Measurements from ENCODE around the gene KDM1A. TPM values are rescaled to one million over a fixed set of nuclear protein-coding genes. Genes with fewer than 3 reads are reported as not detected.

Gene KDM1A
- total and polyA plus RNA-seq, 4 donors: 7.4 to 46.7 (median 21.5) TPM

GRCh38 chr1:23097316-23097715 lies 78.0 kb downstream of the KDM1A start:
- H3K27me3 ChIP-seq (ENCODE audit: control insufficient read depth in 4 of 4, insufficient read depth in 4 of 4, low read length in 3 of 4): no peaks in the 10 kb centered on the region
- 93% methylated on average over 6 of the region's 6 CpGs for WGBS
- TF ChIP-seq GABPA (IDR thresholded peaks at IDR 0.05 in 1 of 2, conservative IDR thresholded peaks at IDR 0.05 in 1 of 2): no peak
- TF ChIP-seq ZBTB33 (IDR thresholded peaks at IDR 0.05): no peak
- TF ChIP-seq HNF4A (conservative IDR thresholded peaks at IDR 0.05): no peak
- no peak for TF ChIP-seq NR2F2 (IDR thresholded peaks at IDR 0.05)
- TF ChIP-seq RAD21 (IDR thresholded peaks at IDR 0.05): no peak
- TF ChIP-seq RXRA (IDR thresholded peaks at IDR 0.05): no peak
- TF ChIP-seq JUND (IDR thresholded peaks at IDR 0.05): no peak
- TF ChIP-seq TAF1 (conservative IDR thresholded peaks at IDR 0.05): no peak
- TF ChIP-seq FOXA1 (IDR thresholded peaks at IDR 0.05): no peak
- TF ChIP-seq ATF3 (IDR thresholded peaks at IDR 0.05): no peak
- TF ChIP-seq HNF4G (IDR thresholded peaks at IDR 0.05): no peak
- no peak for TF ChIP-seq FOXA2 (IDR thresholded peaks at IDR 0.05)
- TF ChIP-seq MAX (IDR thresholded peaks at IDR 0.05): no peak
- no peak for TF ChIP-seq YY1 (IDR thresholded peaks at IDR 0.05)
- no peak for TF ChIP-seq SP1 (IDR thresholded peaks at IDR 0.05)
- no peak for TF ChIP-seq REST (IDR thresholded peaks at IDR 0.05)
- TF ChIP-seq CTCF (IDR thresholded peaks at IDR 0.05; ENCODE audit: low read depth, low read length, missing input control): no peak
- H3K36me3 ChIP-seq (ENCODE audit: control insufficient read depth in 4 of 4, insufficient read depth in 3 of 4, low read depth in 1 of 4, low read length in 3 of 4): peaks cover 2 to 13% (median 8%) of the 10 kb centered on the region in 4 donors
- H3K9ac ChIP-seq (ENCODE audit: low read depth in 1 of 2, low read length in 2 of 2): no peak overlapping the region
- DNase-seq (ENCODE audit: low spot score): no peak
- peaks cover 0 to 5% (median 2%) of the 10 kb centered on the region in 4 donors for H3K4me1 ChIP-seq (ENCODE audit: control insufficient read depth in 4 of 4, insufficient read depth in 4 of 4, low read length in 3 of 4)
- H3K9me3 ChIP-seq (ENCODE audit: control insufficient read depth in 4 of 4, low read length in 3 of 4): no peaks in the 10 kb centered on the region
- no peak overlapping the region for H3K4me3 ChIP-seq (ENCODE audit: low read depth in 1 of 3, low read length in 3 of 3)
- no peak overlapping the region for H3K27ac ChIP-seq (ENCODE audit: low read depth in 1 of 2, low read length in 2 of 2)
